GM12878 (cell line): ENCODE results near the gene PRUNE1.

Experiments used
- POLR2A ChIP-seq: IDR thresholded peaks from 2 replicates; pipeline ENCODE4 v1.6.1; 2011; ENCODE audit warnings: low read depth, mild to moderate bottlenecking, low read length
- RAD21 ChIP-seq: IDR thresholded peaks from 2 replicates; pipeline ENCODE4 v1.6.1; 2011; ENCODE audit warnings: mild to moderate bottlenecking, low read depth, low read length, moderate library complexity; ENCODE audit not compliant: insufficient read depth
- SMARCA5 ChIP-seq: fragments of 450-650 bp; IDR thresholded peaks from 2 replicates; pipeline ENCODE4 v1.6.1; 2017; ENCODE audit warnings: mild to moderate bottlenecking
- TCF3 ChIP-seq: IDR thresholded peaks from 2 replicates; pipeline ENCODE4 v1.6.1; 2012; ENCODE audit warnings: low read depth, mild to moderate bottlenecking, low read length, borderline replicate concordance; ENCODE audit not compliant: insufficient read depth
- TF ChIP-seq, protein P1 (sequence below): fragments of 450-650 bp; IDR thresholded peaks from 2 replicates; pipeline ENCODE4 v1.6.1; 2017; ENCODE audit warnings: mild to moderate bottlenecking

DNA sequence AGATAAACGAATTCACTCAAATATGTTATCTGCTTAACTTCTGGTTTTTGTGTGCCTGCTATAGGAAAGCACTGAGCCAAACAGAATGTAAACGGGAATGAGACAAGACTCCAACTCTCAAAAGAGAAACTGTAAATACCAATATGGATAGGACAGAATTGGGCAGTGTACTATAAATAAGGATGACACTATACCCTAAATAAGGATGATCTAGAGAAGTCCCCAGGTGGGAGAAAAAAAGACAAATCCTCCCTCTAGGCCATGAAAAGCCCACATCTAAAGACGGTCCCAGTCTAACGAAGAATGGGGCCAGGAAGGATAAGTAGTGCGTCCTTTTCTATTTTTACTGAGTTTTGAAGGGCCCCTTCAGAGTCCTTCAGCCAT, 60.8 kb downstream of the PRUNE1 start:
- TF ChIP-seq RAD21 (no peak), SMARCA5 (no peak), TCF3 (no peak), POLR2A (no peak)
- TF ChIP-seq, protein P1, sequence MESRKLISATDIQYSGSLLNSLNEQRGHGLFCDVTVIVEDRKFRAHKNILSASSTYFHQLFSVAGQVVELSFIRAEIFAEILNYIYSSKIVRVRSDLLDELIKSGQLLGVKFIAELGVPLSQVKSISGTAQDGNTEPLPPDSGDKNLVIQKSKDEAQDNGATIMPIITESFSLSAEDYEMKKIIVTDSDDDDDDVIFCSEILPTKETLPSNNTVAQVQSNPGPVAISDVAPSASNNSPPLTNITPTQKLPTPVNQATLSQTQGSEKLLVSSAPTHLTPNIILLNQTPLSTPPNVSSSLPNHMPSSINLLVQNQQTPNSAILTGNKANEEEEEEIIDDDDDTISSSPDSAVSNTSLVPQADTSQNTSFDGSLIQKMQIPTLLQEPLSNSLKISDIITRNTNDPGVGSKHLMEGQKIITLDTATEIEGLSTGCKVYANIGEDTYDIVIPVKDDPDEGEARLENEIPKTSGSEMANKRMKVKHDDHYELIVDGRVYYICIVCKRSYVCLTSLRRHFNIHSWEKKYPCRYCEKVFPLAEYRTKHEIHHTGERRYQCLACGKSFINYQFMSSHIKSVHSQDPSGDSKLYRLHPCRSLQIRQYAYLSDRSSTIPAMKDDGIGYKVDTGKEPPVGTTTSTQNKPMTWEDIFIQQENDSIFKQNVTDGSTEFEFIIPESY = no peak
